Neural progenitor cell (in vitro differentiated cells): ENCODE measurements around the gene ZNF619. TPM values are rescaled to one million over a fixed set of nuclear protein-coding genes. Genes with fewer than 3 reads are reported as not detected.

Experiments used
- DNase-seq: peaks from one replicate; pipeline ENCODE4 v3.0.0-alpha.2; 2016; ENCODE audit warnings: low spot score
- H2AFZ ChIP-seq: fragments of 200-600 bp; sonication (generic); replicated peaks from 2 replicates; pipeline ENCODE4 v1.6.1; 2016; ENCODE audit warnings: antibody characterized with exemption
- H3F3A ChIP-seq: fragments of 200-600 bp; sonication (generic); 2 replicates; pipeline ENCODE4 v1.6.1; 2016; ENCODE audit warnings: antibody characterized with exemption, low read depth
- H3K27ac ChIP-seq: fragments of 200-600 bp; sonication (generic); 2 replicates; pipeline ENCODE4 v1.5.1; 2016; ENCODE audit warnings: mild to moderate bottlenecking
- H3K27me3 ChIP-seq: fragments of 200-600 bp; sonication (generic); 2 replicates; pipeline ENCODE4 v1.6.1; 2016; ENCODE audit warnings: mild to moderate bottlenecking, moderate library complexity
- H3K36me3 ChIP-seq: fragments of 200-600 bp; sonication (generic); 2 replicates; pipeline ENCODE4 v1.5.1; 2016
- H3K4me1 ChIP-seq: fragments of 200-600 bp; sonication (generic); 2 replicates; pipeline ENCODE4 v1.6.1; 2016; ENCODE audit warnings: mixed run types
- H3K4me2 ChIP-seq: fragments of 200-600 bp; sonication (generic); 2 replicates; pipeline ENCODE4 v1.6.1; 2016
- H3K4me3 ChIP-seq: fragments of 200-600 bp; sonication (generic); 2 replicates; pipeline ENCODE4 v1.5.1; 2016
- H3K79me2 ChIP-seq: fragments of 200-600 bp; sonication (generic); 2 replicates; pipeline ENCODE4 v1.6.1; 2016; ENCODE audit warnings: low read depth
- H3K9ac ChIP-seq: fragments of 200-600 bp; sonication (generic); 2 replicates; pipeline ENCODE4 v1.6.1; 2016
- H3K9me3 ChIP-seq: fragments of 200-600 bp; sonication (generic); 2 replicates; pipeline ENCODE4 v1.5.1; 2016; ENCODE audit warnings: low read depth
- H4K20me1 ChIP-seq: fragments of 200-600 bp; sonication (generic); 2 replicates; pipeline ENCODE4 v1.6.1; 2016; ENCODE audit warnings: low read depth
- H3K27ac Mint-ChIP-seq: 3 replicates; pipeline ENCODE4 v1.8.0; 2021; ENCODE audit warnings: mixed read lengths
- H3K27me3 Mint-ChIP-seq: 2 replicates; pipeline ENCODE4 v1.8.0; 2022; ENCODE audit warnings: low read depth, mild to moderate bottlenecking, inconsistent platforms, moderate library complexity, mixed read lengths; ENCODE audit not compliant: insufficient read depth
- H3K36me3 Mint-ChIP-seq: 3 replicates; pipeline ENCODE4 v1.8.0; 2021; ENCODE audit warnings: mixed read lengths
- H3K4me1 Mint-ChIP-seq: 3 replicates; pipeline ENCODE4 v1.8.0; 2021; ENCODE audit warnings: mixed read lengths
- H3K4me3 Mint-ChIP-seq: 3 replicates; pipeline ENCODE4 v1.8.0; 2021; ENCODE audit warnings: mild to moderate bottlenecking, moderate library complexity, mixed read lengths
- H3K9me3 Mint-ChIP-seq: 3 replicates; pipeline ENCODE4 v1.8.0; 2020; ENCODE audit warnings: mixed read lengths
- CTCF ChIP-seq: fragments of 200-600 bp; sonication (generic); IDR thresholded peaks from 2 replicates; pipeline ENCODE4 v1.5.1; 2017; ENCODE audit warnings: antibody characterized with exemption, mild to moderate bottlenecking
- EZH2 ChIP-seq: fragments of 200-600 bp; sonication (generic); IDR thresholded peaks from 2 replicates; pipeline ENCODE4 v1.6.1; 2017; ENCODE audit warnings: antibody characterized with exemption, mild to moderate bottlenecking, moderate library complexity
- EZH2phosphoT487 ChIP-seq: fragments of 200-600 bp; sonication (generic); IDR thresholded peaks from 2 replicates; pipeline ENCODE4 v1.6.1; 2017; ENCODE audit warnings: antibody characterized with exemption
- total RNA-seq: library from RNA; depleted of rRNA; stranded (reverse); fragments of >200 nt; gene quantifications from 2 replicates; pipeline ENCODE4 v1.2.3, GENCODE V29; 2015; ENCODE audit warnings: low replicate concordance

The ZNF619 gene
- total RNA-seq, 1 donor from 2014 or later, result 11.4 TPM

GRCh38 chr3:40499952-40500351, 23.0 kb downstream of the ZNF619 start:
- no peak for DNase-seq
- H3K4me3 Mint-ChIP-seq, result no peak overlapping the region
- Histone ChIP-seq H3K36me3 (no peaks in the 10 kb centered on the region), H3K27ac (no peak overlapping the region), H3K4me2 (no peak overlapping the region), H3F3A (peaks cover 4% of the 10 kb centered on the region), H3K4me3 (no peak overlapping the region), H4K20me1 (no peaks in the 10 kb centered on the region), H3K79me2 (no peaks in the 10 kb centered on the region), H2AFZ (no peak overlapping the region), H3K4me1 (no peaks in the 10 kb centered on the region), H3K27me3 (no peaks in the 10 kb centered on the region), H3K9ac (no peak overlapping the region), H3K9me3 (no peaks in the 10 kb centered on the region)
- H3K9me3 Mint-ChIP-seq, result peaks cover 2% of the 10 kb centered on the region
- peaks cover 5% of the 10 kb centered on the region for H3K27me3 Mint-ChIP-seq
- no peaks in the 10 kb centered on the region for H3K4me1 Mint-ChIP-seq
- H3K27ac Mint-ChIP-seq, result no peak overlapping the region
- H3K36me3 Mint-ChIP-seq, result no peaks in the 10 kb centered on the region
- TF ChIP-seq CTCF (no peak), EZH2 (no peak), EZH2phosphoT487 (no peak)

GRCh38 chr3:40502034-40502433, 25.1 kb downstream of the ZNF619 start:
- TF ChIP-seq EZH2, result no peak
- TF ChIP-seq CTCF, result no peak
- no peak for TF ChIP-seq EZH2phosphoT487
- Histone ChIP-seq H3K27me3 (no peaks in the 10 kb centered on the region), H3K4me1 (peaks cover 6% of the 10 kb centered on the region), H3K27ac (no peak overlapping the region), H4K20me1 (no peaks in the 10 kb centered on the region), H3K4me3 (no peak overlapping the region), H3K9ac (no peak overlapping the region), H3K79me2 (peaks cover 11% of the 10 kb centered on the region), H3K4me2 (no peak overlapping the region), H2AFZ (no peak overlapping the region), H3K36me3 (no peaks in the 10 kb centered on the region), H3K9me3 (no peaks in the 10 kb centered on the region), H3F3A (peaks cover 8% of the 10 kb centered on the region)
- no peaks in the 10 kb centered on the region for H3K36me3 Mint-ChIP-seq
- DNase-seq, result no peak
- peaks cover 9% of the 10 kb centered on the region for H3K4me1 Mint-ChIP-seq
- H3K27ac Mint-ChIP-seq, result no peak overlapping the region
- no peak overlapping the region for H3K4me3 Mint-ChIP-seq
- H3K9me3 Mint-ChIP-seq, result peaks cover 2% of the 10 kb centered on the region
- peaks cover 9% of the 10 kb centered on the region for H3K27me3 Mint-ChIP-seq

DNA sequence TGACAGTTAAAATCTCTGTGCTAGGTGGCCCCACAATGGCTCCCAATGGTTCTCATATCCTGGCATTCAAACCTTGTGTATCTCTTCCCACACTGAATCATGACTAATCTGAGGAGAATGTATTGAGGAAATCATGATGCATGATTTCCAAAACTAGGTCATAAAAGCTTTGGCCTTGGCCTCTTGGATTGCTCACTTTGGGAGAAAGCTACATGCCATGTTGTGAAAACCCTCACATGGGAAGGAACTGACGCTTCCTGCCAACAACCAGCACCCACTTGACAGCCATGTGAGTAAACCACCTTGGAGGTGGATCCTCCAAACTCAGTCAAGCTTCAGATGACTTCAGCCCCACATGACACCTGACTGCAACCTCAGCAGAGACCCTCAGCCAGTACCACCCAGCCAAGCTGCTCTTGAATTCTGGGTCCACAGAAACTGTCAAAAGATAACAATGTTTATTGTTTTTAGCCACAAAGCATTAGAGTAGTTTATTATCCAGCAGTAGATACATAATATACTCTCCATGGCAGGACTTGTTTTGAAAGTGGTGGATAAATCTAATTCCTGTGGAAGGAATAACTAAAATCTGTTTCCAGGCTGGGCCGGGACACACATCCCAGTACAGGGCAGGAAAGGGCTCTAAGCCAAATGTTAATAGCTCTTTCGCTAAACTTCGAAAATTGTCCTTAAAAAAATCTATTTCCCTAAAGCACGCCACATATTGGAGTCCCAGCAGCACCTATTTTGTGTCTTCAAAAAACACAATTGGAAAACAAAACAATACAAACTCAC, 27.9 kb downstream of the ZNF619 start:
- Histone ChIP-seq H4K20me1 (no peaks in the 10 kb centered on the region), H3K4me2 (peak overlapping the region; percentile 89), H3K27me3 (no peaks in the 10 kb centered on the region), H3K27ac (no peak overlapping the region), H3K36me3 (peaks cover 5% of the 10 kb centered on the region), H3K79me2 (peaks cover 39% of the 10 kb centered on the region), H3K4me3 (peak overlapping the region; percentile 84), H3K9me3 (no peaks in the 10 kb centered on the region), H3K4me1 (peaks cover 6% of the 10 kb centered on the region), H3F3A (peaks cover 8% of the 10 kb centered on the region), H2AFZ (peak overlapping the region; percentile 90), H3K9ac (no peak overlapping the region)
- Mint-ChIP-seq H3K4me1 (peaks cover 17% of the 10 kb centered on the region), H3K36me3 (peaks cover 13% of the 10 kb centered on the region), H3K9me3 (no peaks in the 10 kb centered on the region), H3K27me3 (peaks cover 9% of the 10 kb centered on the region), H3K27ac (no peak overlapping the region), H3K4me3 (peak overlapping the region; percentile 96)
- DNase-seq, result no peak
- TF ChIP-seq EZH2 (no peak), EZH2phosphoT487 (peak; percentile 18), CTCF (no peak)
